Measurements from ENCODE around the gene AGAP1. TPM values are rescaled to one million over a fixed set of nuclear protein-coding genes. Genes with fewer than 3 reads are reported as not detected.

Gene AGAP1
- total and polyA plus RNA-seq, 7 donors, result 10.8 to 42.7 (median 18.6) TPM

DNA sequence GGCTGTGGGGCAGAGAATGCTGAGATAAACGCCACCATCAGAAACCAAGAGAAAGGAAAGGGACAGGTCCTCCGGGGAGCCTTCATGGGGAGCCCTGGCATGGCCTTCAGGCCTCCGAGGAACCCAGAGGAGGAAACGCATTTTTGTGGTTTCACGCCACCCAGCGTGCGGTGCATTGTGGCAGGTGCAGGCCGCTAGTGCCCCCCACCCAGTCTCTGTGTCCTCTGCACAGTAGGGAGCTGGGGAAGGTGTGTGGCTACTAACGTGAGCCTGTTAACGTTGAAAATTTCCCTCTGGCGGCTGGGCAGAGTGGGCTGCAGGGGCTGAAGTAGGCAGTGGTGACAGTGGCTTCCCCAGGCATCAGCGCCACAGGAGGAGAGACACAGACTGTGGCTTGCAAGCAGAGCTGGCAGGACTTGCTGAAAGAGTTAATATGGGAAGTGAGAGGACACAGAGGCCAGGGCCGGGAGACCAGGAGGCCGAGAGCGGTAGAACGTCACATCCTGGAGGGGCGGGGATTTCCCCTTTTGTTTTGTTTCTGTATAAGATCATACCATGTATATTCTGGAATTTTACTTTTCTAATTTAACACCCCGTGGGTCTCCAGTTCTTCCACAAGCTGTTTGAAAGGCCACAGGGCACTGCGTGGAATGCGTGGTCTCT is 507.5 kb downstream of the AGAP1 start:
- no peak for TF ChIP-seq CTCF (IDR thresholded peaks at IDR 0.05)
- TF ChIP-seq POLR2A (IDR thresholded peaks at IDR 0.05), result no peak
- TF ChIP-seq EP300 (IDR thresholded peaks at IDR 0.05), result no peak
- TF ChIP-seq POLR2AphosphoS5 (IDR thresholded peaks at IDR 0.05), result no peak
- no peak overlapping the region for H3K4me3 ChIP-seq
- peaks cover 0 to 3% (median 0%) of the 10 kb centered on the region in 4 donors for H3K36me3 ChIP-seq
- DNase-seq, result no peak
- H3K9me3 ChIP-seq, result no peaks in the 10 kb centered on the region
- intact Hi-C loops (cut with DNase I), result no loop called here
- H3K27ac ChIP-seq, result no peak overlapping the region
- no peaks in the 10 kb centered on the region for H3K27me3 ChIP-seq
- 90 to 91% methylated on average over 20 of the region's 20 CpGs for WGBS, 2 donors
- H3K4me1 ChIP-seq, result no peaks in the 10 kb centered on the region

- Histone ChIP-seq H3K27me3 (no peaks in the 10 kb centered on the region), H3K36me3 (peaks cover 0 to 3% (median 0%) of the 10 kb centered on the region in 4 donors), H3K4me1 (no peaks in the 10 kb centered on the region), H3K4me3 (no peak overlapping the region), H3K27ac (no peak overlapping the region), H3K9me3 (no peaks in the 10 kb centered on the region)
- intact Hi-C loops (cut with DNase I), result no loop called here
- no peak for DNase-seq
- 94% methylated on average over 8 of the region's 8 CpGs for WGBS, 2 donors
- TF ChIP-seq POLR2A (IDR thresholded peaks at IDR 0.05), result no peak
Measured at GRCh38 chr2:236001854-236002253, 508.0 kb downstream of the AGAP1 start.

- intact Hi-C loops (cut with DNase I), result no loop called here
- no peak overlapping the region for H3K27ac ChIP-seq
- WGBS, 2 donors, result 87% methylated on average over 6 of the region's 6 CpGs
- H3K9me3 ChIP-seq, result no peaks in the 10 kb centered on the region
- no peak for DNase-seq
- no peak overlapping the region for H3K4me3 ChIP-seq
- no peaks in the 10 kb centered on the region for H3K36me3 ChIP-seq
- TF ChIP-seq POLR2AphosphoS5 (IDR thresholded peaks at IDR 0.05) (no peak), POLR2A (IDR thresholded peaks at IDR 0.05) (no peak)
- no peaks in the 10 kb centered on the region for H3K4me1 ChIP-seq
- no peaks in the 10 kb centered on the region for H3K27me3 ChIP-seq
Measured at GRCh38 chr2:236008006-236008405, 514.2 kb downstream of the AGAP1 start.

- no peaks in the 10 kb centered on the region for H3K4me1 ChIP-seq
- intact Hi-C loops (cut with DNase I), result no loop called here
- 93 to 94% methylated on average over 9 of the region's 9 CpGs for WGBS, 2 donors
Measured at GRCh38 chr2:236008857-236009256, 515.0 kb downstream of the AGAP1 start.

GRCh38 chr2:236010920-236011685 is 517.3 kb downstream of the AGAP1 start:
- Histone ChIP-seq H3K27me3 (no peaks in the 10 kb centered on the region), H3K4me1 (no peaks in the 10 kb centered on the region), H3K36me3 (no peaks in the 10 kb centered on the region), H3K27ac (no peak overlapping the region), H3K4me3 (no peak overlapping the region), H3K9me3 (no peaks in the 10 kb centered on the region)
- intact Hi-C loops (cut with DNase I), result no loop called here
- TF ChIP-seq POLR2AphosphoS5 (IDR thresholded peaks at IDR 0.05) (no peak), POLR2A (IDR thresholded peaks at IDR 0.05) (no peak), CTCF (IDR thresholded peaks at IDR 0.05) (no peak), EP300 (IDR thresholded peaks at IDR 0.05) (no peak)
- no peak for DNase-seq
- 88 to 90% methylated on average over 15 of the region's 15 CpGs for WGBS, 2 donors

More at GRCh38 chr2:236008857-236009256, 515.0 kb downstream of the AGAP1 start:
- Histone ChIP-seq H3K36me3 (no peaks in the 10 kb centered on the region), H3K27ac (no peak overlapping the region), H3K9me3 (no peaks in the 10 kb centered on the region), H3K4me3 (no peak overlapping the region), H3K27me3 (no peaks in the 10 kb centered on the region)
- no peak for TF ChIP-seq EP300 (IDR thresholded peaks at IDR 0.05)
- no peak for TF ChIP-seq CTCF (IDR thresholded peaks at IDR 0.05)
- TF ChIP-seq POLR2AphosphoS5 (IDR thresholded peaks at IDR 0.05), result no peak
- no peak for TF ChIP-seq POLR2A (IDR thresholded peaks at IDR 0.05)
- DNase-seq, result no peak

Measured in sigmoid colon (tissue), 7 donors.